GM19043 (cell line): ENCODE measurements around the gene SPATA25.
"Not testable (repeated sequence)": the region's sequence is repeated elsewhere in the genome, so short reads cannot be mapped to it uniquely, and the experiment has no call there.

Experiments used
- ATAC-seq: cut with Tn5 transposase; IDR thresholded peaks from one replicate; pipeline ENCODE4 v1.9.1; 2021; ENCODE audit warnings: low read depth; ENCODE audit not compliant: unreplicated experiment

The SPATA25 gene

GRCh38 chr20:45918182-45918737 lies 30.8 kb upstream of the SPATA25 start:
- no peak for ATAC-seq

DNA sequence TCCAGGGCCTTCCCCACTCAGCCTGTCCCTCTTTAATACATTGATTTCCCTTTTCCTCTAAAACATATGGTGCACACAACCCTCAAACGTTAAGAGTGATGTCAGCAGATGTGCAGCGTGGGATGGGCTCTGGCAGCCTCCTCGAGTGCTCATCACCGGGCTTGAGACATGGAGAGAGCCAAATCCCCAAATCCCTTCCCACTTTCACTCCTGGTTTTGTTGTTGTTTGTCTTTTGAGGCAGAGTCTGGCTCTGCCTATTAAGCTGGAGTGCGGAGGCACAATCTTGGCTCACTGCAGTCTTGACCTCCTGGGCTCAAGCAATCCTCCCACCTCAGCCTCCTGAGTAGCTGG lies 30.3 kb upstream of the SPATA25 start:
- ATAC-seq: no peak

- no peak for ATAC-seq
Measured at GRCh38 chr20:45913116-45913515, 25.7 kb upstream of the SPATA25 start.

- no peak for ATAC-seq
Measured at GRCh38 chr20:45912344-45912682, 24.9 kb upstream of the SPATA25 start.

- no peak for ATAC-seq
Measured at GRCh38 chr20:45911486-45912343, 24.3 kb upstream of the SPATA25 start, which contains the start of gene PLTP. TSS of gene PLTP (minus strand) at chr20:45912155. CDS start at chr20:45911452, 703 bp downstream.

DNA sequence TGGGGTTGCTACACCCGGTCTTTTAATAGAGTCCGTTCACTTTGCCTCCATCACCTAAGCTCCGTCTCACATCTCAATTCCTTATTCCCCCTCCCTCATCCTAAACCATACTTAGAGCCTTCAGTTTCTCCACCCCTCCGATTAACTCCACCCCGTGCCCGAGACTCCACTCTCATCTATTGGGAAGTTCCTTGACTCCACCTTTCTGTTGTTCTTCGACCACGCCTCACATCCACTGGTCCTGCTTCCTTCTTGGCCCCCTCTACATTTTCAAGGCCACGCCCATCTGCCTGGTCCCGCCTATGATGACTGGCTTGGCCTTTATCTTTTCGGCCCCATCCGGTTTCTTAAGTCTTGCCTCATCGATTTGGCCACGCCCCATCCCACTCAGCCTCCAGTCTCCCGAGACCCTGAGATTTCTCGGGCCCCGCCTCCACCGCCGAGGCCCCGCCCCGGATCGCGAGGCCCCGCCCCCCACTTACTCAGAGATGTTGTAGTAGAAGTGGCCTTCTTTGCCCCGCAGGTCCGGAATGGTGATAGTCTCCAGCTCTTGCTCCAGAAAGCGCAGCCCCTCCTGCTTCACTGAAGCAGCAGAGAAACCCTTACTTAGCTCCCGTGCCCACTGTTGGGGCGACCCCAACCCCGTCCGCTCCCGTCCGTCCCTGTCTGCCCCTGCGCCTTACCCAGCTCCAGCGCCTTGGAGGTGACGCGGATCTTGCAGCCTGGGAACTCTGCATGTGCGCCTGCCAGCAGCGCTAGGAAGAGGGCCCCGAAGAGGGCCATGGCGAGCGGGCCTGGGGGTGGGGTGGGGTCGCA lies 23.5 kb upstream of the SPATA25 start:
- ATAC-seq: peak; percentile 91

- ATAC-seq: no peak
Measured at GRCh38 chr20:45909817-45910669, 22.6 kb upstream of the SPATA25 start.

GRCh38 chr20:45909336-45909808 lies 21.9 kb upstream of the SPATA25 start:
- no peak for ATAC-seq

DNA sequence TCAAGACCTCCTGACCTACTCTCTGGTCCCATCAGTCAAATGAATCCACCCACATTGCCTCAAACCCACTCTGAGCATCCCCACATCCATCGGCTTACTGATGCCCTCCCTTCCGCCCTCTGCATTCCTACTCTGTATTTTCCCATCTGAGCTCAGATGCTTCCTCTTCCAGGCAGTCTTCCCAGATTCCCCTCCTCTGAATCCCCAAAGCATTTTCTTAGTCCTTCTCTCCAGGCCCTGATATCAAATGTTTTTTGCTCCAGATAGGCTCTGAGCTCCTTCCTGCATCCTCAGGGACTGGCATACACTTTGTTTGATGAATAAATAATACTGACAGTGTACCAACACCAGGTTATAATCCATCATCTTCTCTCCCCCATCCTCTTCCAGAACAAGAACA lies 20.7 kb upstream of the SPATA25 start:
- ATAC-seq: no peak

DNA sequence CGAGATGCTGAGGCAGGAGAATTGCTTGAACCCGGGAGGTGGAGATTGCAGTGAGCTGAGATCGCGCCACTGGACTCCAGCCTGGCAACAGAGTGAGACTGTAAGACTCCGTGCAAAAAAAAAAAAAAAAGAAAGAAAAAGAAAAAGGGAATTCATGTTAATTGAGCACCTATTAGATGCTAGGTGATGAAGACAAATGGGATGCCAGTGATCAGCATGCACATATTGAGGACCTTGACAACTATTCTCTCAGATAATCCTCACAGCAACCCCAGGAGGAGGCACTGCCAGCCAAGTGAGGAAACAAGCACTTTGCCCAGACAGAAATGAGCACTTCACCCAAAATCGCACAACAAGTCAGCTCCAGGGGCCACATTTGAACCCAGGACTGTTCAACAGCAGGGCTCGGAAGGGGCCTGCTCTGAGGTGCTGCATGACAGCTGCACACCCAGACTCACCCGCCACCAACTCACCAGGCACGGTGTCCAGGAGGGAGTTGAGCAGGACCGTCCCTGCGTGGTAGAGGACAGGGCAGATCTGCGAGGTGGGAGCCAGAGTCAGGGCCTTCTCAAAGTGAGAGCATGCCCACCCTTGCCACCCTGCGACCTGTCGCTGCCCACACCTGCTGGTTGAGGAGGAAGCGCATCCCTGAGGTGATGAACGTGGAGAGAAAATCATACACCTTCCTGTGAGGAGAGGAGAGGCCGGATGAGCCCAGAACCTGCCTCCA lies 20.0 kb upstream of the SPATA25 start:
- ATAC-seq: no peak

GRCh38 chr20:45905505-45906079 lies 18.2 kb upstream of the SPATA25 start:
- no peak for ATAC-seq

DNA sequence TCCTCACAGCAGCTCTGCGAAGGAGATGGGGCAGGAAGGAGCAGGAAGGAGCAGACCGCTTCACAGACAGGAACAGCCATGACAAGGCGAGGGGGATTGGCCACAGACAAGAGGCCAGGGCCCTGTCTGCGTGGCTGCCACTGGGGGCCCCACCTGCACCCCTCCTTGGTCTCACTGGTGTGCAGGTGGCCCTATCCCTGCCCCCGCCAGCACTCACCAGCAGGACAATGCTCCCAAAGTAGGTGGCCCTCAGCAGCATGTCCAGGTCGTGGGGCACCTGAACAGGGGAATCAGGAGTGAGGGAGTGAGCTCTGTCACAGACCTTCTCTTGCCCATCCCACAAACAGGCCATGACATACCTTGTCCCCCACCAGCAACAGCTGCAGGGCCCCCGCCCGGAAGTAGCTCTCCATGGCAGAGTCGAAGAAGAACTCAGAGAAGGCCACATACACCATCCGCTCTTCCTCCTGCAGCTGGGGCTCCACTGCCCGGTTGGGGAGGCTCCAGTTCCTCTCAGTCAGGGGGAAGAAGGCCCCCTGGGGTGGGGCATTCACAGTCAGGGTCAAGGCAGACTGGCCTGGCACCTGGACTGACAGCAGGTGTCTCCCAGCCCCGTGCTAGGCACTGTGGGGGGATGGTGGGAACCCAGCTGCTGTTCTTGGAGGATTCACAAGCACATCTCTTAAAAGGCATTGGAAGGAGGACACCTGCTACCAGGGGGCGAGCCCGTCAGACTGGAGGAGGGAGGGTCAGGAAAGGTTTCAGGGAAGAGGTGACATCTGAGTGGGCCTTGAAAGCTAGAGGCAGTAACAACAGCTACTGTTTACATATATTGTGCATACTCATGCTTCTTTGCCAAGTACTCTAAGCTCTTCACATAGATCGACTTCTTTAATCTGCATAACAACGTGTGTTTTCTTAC lies 17.4 kb upstream of the SPATA25 start:
- ATAC-seq: no peak

- no peak for ATAC-seq
Measured at GRCh38 chr20:45902199-45902701, 14.8 kb upstream of the SPATA25 start.

DNA sequence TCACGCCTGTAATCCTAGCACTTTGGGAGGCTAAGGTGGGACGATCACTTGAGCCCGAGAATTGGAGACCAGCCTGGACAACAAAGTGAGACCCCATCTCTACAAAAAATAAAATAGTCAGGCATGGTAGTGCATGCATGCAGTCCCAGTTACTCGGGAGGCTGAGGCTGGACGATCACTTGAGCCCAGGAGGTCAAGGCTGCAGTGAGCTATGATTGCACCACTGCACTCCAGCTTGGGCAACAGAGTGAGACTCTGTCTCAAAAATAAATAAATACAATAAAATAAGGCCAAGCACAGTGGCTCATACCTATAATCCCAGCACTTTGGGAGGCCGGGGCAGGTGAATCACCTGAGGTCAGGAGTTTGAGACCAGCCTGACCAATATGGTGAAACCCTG lies 13.9 kb upstream of the SPATA25 start:
- not testable (repeated sequence) for ATAC-seq

GRCh38 chr20:45899046-45899835 lies 11.8 kb upstream of the SPATA25 start:
- ATAC-seq: no peak

GRCh38 chr20:45898285-45898684 lies 10.9 kb upstream of the SPATA25 start:
- no peak for ATAC-seq

- ATAC-seq: no peak
Measured at GRCh38 chr20:45897692-45898091, 10.3 kb upstream of the SPATA25 start.
